ENCODE data around the gene UBALD1.

Gene UBALD1

DNA sequence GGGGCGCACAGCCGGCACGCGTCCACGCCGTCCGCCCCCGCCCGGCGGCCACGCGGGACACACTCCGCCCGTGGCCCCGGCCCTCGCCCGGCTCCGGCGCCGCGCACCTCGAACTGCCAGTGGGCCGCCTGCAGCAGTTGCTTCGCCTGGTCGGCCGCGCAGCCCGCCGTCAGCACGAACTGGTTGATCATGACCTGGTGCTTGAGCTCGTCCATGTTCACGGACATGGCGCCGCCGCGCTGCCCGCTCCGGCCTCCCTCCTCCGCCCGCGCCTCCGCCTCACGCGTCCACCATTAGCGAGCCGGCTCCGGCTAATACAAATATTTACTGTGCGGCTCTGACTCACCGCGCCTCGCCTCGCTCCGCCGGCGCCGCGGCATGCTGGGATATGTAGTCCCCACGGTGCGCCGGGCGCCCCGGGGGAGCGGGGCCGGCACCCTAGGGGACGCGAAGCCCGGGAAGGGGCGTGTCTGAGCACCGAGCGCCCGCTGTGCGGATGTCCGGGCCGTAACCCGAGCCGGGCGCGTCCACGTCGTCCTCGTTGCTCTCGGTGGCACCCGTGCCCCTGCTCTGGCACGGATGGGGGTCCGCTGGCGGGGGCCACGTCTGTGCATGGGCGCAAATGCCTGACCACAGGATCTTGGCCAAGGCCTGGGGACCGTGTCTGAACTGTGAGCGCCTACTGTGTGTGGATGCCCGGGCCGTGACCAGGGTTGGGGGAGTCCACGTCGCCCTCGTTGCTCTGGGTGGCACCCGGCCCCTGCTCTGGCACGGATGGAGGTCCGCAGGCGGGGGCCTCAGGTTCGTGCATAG is at the start of gene UBALD1:
Gene UBALD1, minus strand, starts transcription at position 318 of the 813 bp plus-strand sequence. Its CDS starts 91 bp downstream, at position 227.
- peak within 1 kb of the TSS; percentile 70 for H3K4me3 ChIP-seq (ENCODE audit: low read depth, low read length)
- TF ChIP-seq, protein P1, sequence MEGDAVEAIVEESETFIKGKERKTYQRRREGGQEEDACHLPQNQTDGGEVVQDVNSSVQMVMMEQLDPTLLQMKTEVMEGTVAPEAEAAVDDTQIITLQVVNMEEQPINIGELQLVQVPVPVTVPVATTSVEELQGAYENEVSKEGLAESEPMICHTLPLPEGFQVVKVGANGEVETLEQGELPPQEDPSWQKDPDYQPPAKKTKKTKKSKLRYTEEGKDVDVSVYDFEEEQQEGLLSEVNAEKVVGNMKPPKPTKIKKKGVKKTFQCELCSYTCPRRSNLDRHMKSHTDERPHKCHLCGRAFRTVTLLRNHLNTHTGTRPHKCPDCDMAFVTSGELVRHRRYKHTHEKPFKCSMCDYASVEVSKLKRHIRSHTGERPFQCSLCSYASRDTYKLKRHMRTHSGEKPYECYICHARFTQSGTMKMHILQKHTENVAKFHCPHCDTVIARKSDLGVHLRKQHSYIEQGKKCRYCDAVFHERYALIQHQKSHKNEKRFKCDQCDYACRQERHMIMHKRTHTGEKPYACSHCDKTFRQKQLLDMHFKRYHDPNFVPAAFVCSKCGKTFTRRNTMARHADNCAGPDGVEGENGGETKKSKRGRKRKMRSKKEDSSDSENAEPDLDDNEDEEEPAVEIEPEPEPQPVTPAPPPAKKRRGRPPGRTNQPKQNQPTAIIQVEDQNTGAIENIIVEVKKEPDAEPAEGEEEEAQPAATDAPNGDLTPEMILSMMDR (IDR thresholded peaks at IDR 0.05; ENCODE audit: insufficient read depth, low read depth, low read length, missing control alignments): no peak
- DNase-seq (ENCODE audit: low read depth): peak; percentile 95

DNA sequence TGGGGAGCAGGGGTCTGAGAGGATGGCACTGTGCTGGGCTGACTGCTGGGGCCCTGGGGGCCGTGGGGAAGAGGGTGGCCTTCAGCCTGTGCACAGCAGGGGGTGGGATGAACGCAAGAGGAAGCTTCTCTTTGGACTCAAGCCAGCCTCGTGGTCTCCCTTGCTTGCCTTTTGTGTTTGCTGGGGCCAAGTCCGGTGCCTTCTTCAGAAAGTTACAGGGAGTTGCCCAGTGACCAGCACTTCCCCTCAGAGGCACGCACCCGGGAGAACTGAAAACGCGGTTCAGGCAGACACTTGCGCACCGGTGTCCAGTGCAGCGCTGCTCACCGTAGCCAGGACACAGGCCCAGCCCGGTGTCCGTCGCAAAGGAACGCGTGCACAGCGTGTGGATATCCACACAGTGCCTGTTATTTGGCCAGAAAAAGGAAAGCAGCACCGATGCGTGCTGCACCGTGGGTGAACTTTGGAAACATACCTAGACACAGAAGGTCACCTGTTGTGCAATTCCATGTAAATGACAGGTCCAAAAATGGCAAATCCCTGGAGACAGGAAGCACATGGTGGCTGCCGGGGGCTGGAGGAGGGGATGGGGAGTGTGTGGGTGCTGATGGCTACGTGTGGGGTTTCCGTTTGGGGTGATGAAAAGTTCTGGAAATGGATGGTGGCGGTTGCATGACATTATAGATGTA is 49.2 kb upstream of the UBALD1 start:
- TF ChIP-seq, protein P1 (IDR thresholded peaks at IDR 0.05; ENCODE audit: insufficient read depth, low read depth, low read length, missing control alignments): no peak
- no peak overlapping the region for H3K4me3 ChIP-seq (ENCODE audit: low read depth, low read length)
- DNase-seq (ENCODE audit: low read depth): no peak

DNA sequence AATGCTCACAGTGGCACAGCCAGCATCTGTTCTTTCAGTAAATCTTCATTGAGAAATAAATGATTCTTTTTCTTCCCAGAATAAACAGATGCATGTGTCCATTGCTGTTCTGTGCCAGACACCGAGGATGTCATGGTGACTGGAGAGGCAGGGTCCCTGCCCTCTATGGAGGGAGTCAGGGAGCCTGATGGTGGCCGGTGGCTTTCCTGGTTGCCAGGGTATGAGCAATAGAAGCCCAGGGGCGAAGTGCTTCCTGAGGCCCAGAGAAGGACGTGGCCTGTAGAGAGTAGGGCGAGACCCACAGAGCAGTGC is 48.7 kb upstream of the UBALD1 start:
- no peak overlapping the region for H3K4me3 ChIP-seq (ENCODE audit: low read depth, low read length)
- DNase-seq (ENCODE audit: low read depth): no peak
- TF ChIP-seq, protein P1 (IDR thresholded peaks at IDR 0.05; ENCODE audit: insufficient read depth, low read depth, low read length, missing control alignments): no peak

DNA sequence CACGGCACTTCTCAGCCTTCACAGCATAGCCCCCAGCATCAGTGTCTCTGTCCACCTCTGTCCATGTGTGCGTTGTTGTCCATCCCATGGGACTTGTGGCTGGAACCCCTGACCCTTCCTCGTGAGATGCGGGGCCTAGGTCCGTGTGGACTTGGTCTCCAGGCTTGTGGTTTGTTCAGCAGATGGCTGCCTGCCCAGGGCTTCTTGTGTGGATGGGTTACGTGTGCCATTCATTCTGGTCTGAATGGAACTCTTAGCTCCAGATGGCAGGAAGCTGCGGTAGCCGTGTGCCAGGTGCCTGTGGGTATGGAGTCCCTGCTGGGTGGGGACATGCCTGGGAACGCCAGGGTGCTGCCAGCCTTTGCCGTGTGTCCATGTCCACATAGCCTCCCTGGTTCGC is 47.0 kb upstream of the UBALD1 start:
- TF ChIP-seq, protein P1 (IDR thresholded peaks at IDR 0.05; ENCODE audit: insufficient read depth, low read depth, low read length, missing control alignments): no peak
- H3K4me3 ChIP-seq (ENCODE audit: low read depth, low read length): no peak overlapping the region
- DNase-seq (ENCODE audit: low read depth): no peak

DNA sequence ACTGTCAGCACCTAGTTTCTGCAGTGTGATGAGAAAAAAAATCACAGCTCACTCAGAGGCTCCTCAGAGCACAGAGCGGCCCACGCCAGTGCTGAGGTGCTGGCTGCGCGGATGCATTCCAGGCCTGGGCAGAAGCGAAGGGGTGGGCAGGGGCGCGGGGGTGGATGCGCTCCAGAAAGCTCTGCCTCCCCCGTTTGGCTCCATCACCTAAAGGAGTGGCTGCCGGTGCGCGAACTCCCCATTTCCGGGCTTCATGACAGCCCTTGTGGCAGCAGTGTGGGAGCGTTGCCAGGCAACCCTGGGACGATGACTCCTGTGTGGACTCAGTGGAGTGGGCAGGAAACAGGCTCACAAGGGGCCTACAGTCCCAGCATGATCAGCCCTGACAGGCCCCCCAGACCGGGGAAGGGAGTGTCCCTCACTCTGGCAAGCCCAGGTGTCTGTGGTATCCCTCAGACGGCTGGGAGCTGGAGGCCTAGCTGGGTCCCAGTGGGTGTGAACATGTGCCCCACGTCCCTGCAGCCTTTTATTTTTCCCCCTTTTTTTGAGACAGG is 45.8 kb upstream of the UBALD1 start:
- DNase-seq (ENCODE audit: low read depth): no peak
- TF ChIP-seq, protein P1 (IDR thresholded peaks at IDR 0.05; ENCODE audit: insufficient read depth, low read depth, low read length, missing control alignments): no peak
- H3K4me3 ChIP-seq (ENCODE audit: low read depth, low read length): no peak overlapping the region

DNA sequence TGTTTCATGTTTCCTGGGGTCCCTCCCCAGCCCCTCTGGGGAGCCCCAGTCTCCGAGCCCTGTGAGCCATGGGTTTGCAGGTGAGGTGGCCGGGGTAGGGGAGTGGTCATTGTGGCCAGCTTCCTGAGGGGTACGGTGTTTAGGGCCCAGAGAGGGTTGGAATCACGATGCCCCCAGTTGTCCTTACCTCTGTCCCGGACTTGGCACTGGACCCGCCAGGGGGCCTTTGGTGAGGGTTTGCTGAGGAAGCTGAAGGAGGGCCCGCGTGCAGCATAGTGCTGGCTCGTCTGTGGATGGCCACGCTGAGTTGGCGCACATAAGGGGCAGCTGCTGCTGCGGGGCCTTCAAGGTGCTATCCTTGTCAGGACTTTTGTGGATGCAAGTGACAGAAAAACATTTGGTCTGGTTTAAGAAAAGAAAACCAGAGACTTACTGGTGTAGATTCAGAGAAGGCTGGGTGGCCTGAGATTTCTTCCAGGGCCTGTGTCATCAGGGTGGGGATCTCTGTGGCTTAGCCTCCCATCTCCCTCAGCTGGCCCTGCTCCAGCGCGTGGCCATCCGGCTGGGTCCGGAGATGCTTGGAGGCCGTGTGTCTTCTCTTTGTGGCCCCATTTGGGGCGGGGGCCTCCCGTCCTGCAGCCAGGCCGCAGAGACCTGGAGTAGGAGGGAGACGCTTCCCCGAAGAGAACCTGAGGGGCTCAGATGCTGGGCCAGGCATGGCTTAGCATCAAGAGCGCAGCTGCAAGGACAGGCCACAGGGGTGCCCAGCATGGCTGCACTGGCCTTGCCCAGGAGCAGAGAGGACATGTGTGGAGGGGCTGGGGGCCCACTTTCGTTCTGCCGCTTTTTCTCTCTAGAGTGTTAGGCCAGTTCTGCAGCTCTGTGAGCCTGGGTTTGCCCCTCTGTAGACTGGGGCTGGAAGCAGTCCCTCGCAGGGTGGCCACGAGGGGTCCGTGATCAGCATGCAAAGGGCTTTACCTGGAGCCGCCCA is 45.0 kb upstream of the UBALD1 start:
- TF ChIP-seq, protein P1 (IDR thresholded peaks at IDR 0.05; ENCODE audit: insufficient read depth, low read depth, low read length, missing control alignments): no peak

More for the DNA sequence above, 45.0 kb upstream of the UBALD1 start:
- no peak overlapping the region for H3K4me3 ChIP-seq (ENCODE audit: low read depth, low read length)
- no peak for DNase-seq (ENCODE audit: low read depth)

All from GM12865 (cell line).